Trophoblast cell (in vitro differentiated cells and primary cell): ENCODE data around the gene NCAPH2.

Experiments
- DNase-seq, 2 donors: peaks; one replicate each; pipeline ENCODE4 v3.0.0-alpha.2; 2016
- H2AFZ ChIP-seq: 2 replicates; pipeline ENCODE4 v1.6.1; 2013; ENCODE audit warnings: low read length, moderate library complexity, mild to moderate bottlenecking; ENCODE audit not compliant: insufficient read depth, poor library complexity
- H2AK5ac ChIP-seq: 2 replicates; pipeline ENCODE4 v1.6.1; 2013; ENCODE audit warnings: mild to moderate bottlenecking, low read length
- H2BK120ac ChIP-seq: 2 replicates; pipeline ENCODE4 v1.6.1; 2013; ENCODE audit warnings: low read length, mild to moderate bottlenecking, moderate library complexity; ENCODE audit not compliant: insufficient read depth, poor library complexity
- H2BK12ac ChIP-seq: 2 replicates; pipeline ENCODE4 v1.6.1; 2013; ENCODE audit warnings: mild to moderate bottlenecking, low read length, moderate library complexity
- H2BK5ac ChIP-seq: 2 replicates; pipeline ENCODE4 v1.6.1; 2013; ENCODE audit warnings: low read length, low read depth, moderate library complexity, mild to moderate bottlenecking; ENCODE audit not compliant: poor library complexity
- H3K14ac ChIP-seq: 2 replicates; pipeline ENCODE4 v1.6.1; 2013; ENCODE audit warnings: mild to moderate bottlenecking, low read length
- H3K18ac ChIP-seq: 2 replicates; pipeline ENCODE4 v1.6.1; 2013; ENCODE audit warnings: mild to moderate bottlenecking, low read length
- H3K23ac ChIP-seq: 2 replicates; pipeline ENCODE4 v1.6.1; 2013; ENCODE audit warnings: low read length
- H3K27ac ChIP-seq: 2 replicates; pipeline ENCODE4 v1.5.1; 2013; ENCODE audit warnings: low read depth, mild to moderate bottlenecking, inconsistent platforms, low read length, moderate library complexity
- H3K27me3 ChIP-seq: 2 replicates; pipeline ENCODE4 v1.6.1; 2013; ENCODE audit warnings: inconsistent platforms, mild to moderate bottlenecking, low read length, moderate library complexity; ENCODE audit not compliant: insufficient read depth
- H3K36me3 ChIP-seq, 2 experiments: 1 replicate in 1 of 2; 2 replicates in 1 of 2; pipeline ENCODE4 v1.6.1; 2013; ENCODE audit warnings: low read length in 2 of 2, mild to moderate bottlenecking in 2 of 2, moderate library complexity in 1 of 2; ENCODE audit not compliant: insufficient read depth in 2 of 2, control insufficient read depth in 1 of 2
- H3K4ac ChIP-seq: 2 replicates; pipeline ENCODE4 v1.6.1; 2013; ENCODE audit warnings: low read depth, mild to moderate bottlenecking, low read length, moderate library complexity
- H3K4me1 ChIP-seq, 2 experiments: 1 replicate in 1 of 2; 2 replicates in 1 of 2; pipeline ENCODE4 v1.6.1; 2013; ENCODE audit warnings: low read length in 2 of 2, mild to moderate bottlenecking in 2 of 2, moderate library complexity in 1 of 2; ENCODE audit not compliant: insufficient read depth in 2 of 2, control insufficient read depth in 1 of 2
- H3K4me2 ChIP-seq: 2 replicates; pipeline ENCODE4 v1.6.1; 2013; ENCODE audit warnings: inconsistent platforms, mild to moderate bottlenecking, low read length, moderate library complexity
- H3K4me3 ChIP-seq: 2 replicates; pipeline ENCODE4 v1.5.1; 2013; ENCODE audit warnings: mild to moderate bottlenecking, low read depth, low read length, inconsistent platforms
- H3K79me1 ChIP-seq: one replicate; pipeline ENCODE4 v1.6.1; 2013; ENCODE audit warnings: low read length
- H3K79me2 ChIP-seq: 2 replicates; pipeline ENCODE4 v1.6.1; 2013; ENCODE audit warnings: low read length, mild to moderate bottlenecking; ENCODE audit not compliant: control insufficient read depth, insufficient read depth, poor library complexity
- H3K9ac ChIP-seq: 2 replicates; pipeline ENCODE4 v1.6.1; 2013; ENCODE audit warnings: mild to moderate bottlenecking, low read length
- H3K9me3 ChIP-seq: 2 replicates; pipeline ENCODE4 v1.6.1; 2013; ENCODE audit warnings: low read depth, mild to moderate bottlenecking, control low read depth, inconsistent platforms, low read length; ENCODE audit not compliant: insufficient read depth
- H4K12ac ChIP-seq: 2 replicates; pipeline ENCODE4 v1.6.1; 2013; ENCODE audit warnings: low read depth, mild to moderate bottlenecking, low read length, moderate library complexity
- H4K8ac ChIP-seq: 2 replicates; pipeline ENCODE4 v1.6.1; 2013; ENCODE audit warnings: low read depth, mild to moderate bottlenecking, low read length, moderate library complexity
- H4K91ac ChIP-seq: one replicate; pipeline ENCODE4 v1.6.1; 2013; ENCODE audit warnings: low read depth, mild to moderate bottlenecking, low read length, moderate library complexity
- WGBS: extraction: QIAGEN DNeasy Blood & Tissue Kit; methylation state at CpG from one replicate; pipeline ENCODE4 v1.1.7; 2013; ENCODE audit warnings: missing lambda C conversion rate; ENCODE audit not compliant: insufficient read length, insufficient coverage; ENCODE audit errors: extremely low coverage; 5-methylcytosine and 5-hydroxymethylcytosine counted together

The NCAPH2 gene

DNA sequence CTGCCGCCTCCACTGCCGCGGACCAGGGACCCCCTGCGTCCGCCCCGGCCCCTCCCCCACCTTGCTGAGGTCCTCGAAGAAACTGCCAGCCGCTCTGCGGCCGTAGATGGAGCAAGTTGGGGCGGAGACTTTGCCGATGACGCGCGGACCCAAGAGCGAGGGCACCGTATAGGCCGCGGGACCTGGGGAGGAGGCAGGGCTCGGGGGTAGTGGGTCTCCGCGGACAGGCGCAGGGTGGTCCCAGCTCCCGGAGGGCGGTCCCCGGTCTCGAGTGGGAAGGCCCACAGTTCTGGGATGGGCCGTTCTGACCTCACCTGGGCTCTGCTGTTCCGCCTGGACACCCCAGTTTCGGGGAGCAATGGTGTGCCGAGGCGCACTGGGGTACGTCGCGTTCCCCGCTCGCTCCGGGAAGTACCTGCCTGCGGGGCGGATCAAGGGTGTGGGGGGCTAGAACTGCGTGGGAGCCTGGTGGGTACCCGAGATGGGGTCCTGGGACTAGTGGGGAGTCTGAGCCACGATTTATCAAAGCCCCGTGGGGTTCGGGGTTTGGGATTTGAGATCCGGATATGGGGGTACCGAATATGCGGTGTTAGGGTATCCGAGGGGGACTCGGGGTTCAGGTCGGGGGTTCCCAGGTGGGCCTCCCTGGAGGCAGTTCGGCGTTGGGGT lies 23.0 kb downstream of the NCAPH2 start:
- H3K18ac ChIP-seq: peak overlapping the region; percentile 99
- peak overlapping the region; percentile 14 for H3K9ac ChIP-seq
- peak overlapping the region; percentile 84 for H3K4me2 ChIP-seq
- peak overlapping the region; percentile 87 for H2BK12ac ChIP-seq
- no peak overlapping the region for H3K23ac ChIP-seq
- peaks cover 48% of the 10 kb centered on the region for H3K79me1 ChIP-seq
- peak overlapping the region; percentile 96 for H3K4ac ChIP-seq
- H3K79me2 ChIP-seq: peaks cover 23% of the 10 kb centered on the region
- peak overlapping the region; percentile 98 for H4K91ac ChIP-seq
- no CpG with 5 or more reads among the region's 53 CpGs for WGBS
- peak overlapping the region; percentile 98 for H4K12ac ChIP-seq
- H2AK5ac ChIP-seq: peak overlapping the region; percentile 99
- peak overlapping the region; percentile 87 for H2BK5ac ChIP-seq
- peak overlapping the region; percentile 60 for H3K4me3 ChIP-seq
- peak overlapping the region; percentile 96 for H4K8ac ChIP-seq
- H2AFZ ChIP-seq: peak overlapping the region; percentile 59
- DNase-seq: peak; percentile 93
- peak overlapping the region; percentile 99 for H3K14ac ChIP-seq
- H3K36me3 ChIP-seq: no peaks in the 10 kb centered on the region
- H3K27me3 ChIP-seq: no peaks in the 10 kb centered on the region
- peak overlapping the region; percentile 96 for H2BK120ac ChIP-seq
- H3K27ac ChIP-seq: peak overlapping the region; percentile 98
- H3K9me3 ChIP-seq: no peaks in the 10 kb centered on the region
- peaks cover 28 to 52% of the 10 kb centered on the region in 2 experiments for H3K4me1 ChIP-seq

DNA sequence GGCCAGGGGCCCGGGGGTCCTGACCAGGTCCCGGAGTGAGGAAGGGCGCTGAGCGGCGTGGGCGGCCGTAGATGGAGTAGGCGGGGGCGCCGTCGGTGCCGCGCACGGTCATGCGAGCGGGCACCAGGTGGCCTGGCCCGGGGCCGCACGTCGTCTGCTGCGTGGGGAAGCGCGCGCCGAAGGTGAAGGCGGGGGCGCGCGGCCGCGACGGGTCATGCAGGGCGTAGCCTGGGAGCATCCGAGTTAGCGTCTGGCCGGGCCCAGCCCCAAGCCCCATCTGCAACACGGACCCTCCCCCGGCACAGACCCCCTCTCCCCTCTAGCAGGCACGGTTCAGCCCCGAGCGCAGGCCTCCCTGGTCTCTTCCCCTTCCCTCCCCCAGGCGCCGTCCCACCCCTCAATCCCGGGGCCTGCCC lies 23.5 kb downstream of the NCAPH2 start:
- H4K8ac ChIP-seq: peak overlapping the region; percentile 96
- H3K4me3 ChIP-seq: peak overlapping the region; percentile 60
- H3K23ac ChIP-seq: no peak overlapping the region
- H3K14ac ChIP-seq: peak overlapping the region; percentile 99
- H2AFZ ChIP-seq: peak overlapping the region; percentile 59
- H3K9ac ChIP-seq: peak overlapping the region; percentile 63
- peak overlapping the region; percentile 99 for H2AK5ac ChIP-seq
- peak overlapping the region; percentile 98 for H4K12ac ChIP-seq
- H2BK120ac ChIP-seq: peak overlapping the region; percentile 96
- H2BK5ac ChIP-seq: peak overlapping the region; percentile 87
- H2BK12ac ChIP-seq: peak overlapping the region; percentile 87
- peak overlapping the region; percentile 99 for H3K18ac ChIP-seq
- H3K27ac ChIP-seq: peak overlapping the region; percentile 98
- H3K4ac ChIP-seq: peak overlapping the region; percentile 96
- peaks cover 42% of the 10 kb centered on the region for H3K79me1 ChIP-seq
- H4K91ac ChIP-seq: peak overlapping the region; percentile 98
- DNase-seq: peak; percentile 89 to 91
- H3K27me3 ChIP-seq: no peaks in the 10 kb centered on the region
- peaks cover 19% of the 10 kb centered on the region for H3K79me2 ChIP-seq
- no peaks in the 10 kb centered on the region for H3K9me3 ChIP-seq
- no CpG with 5 or more reads among the region's 44 CpGs for WGBS
- peaks cover 28 to 51% of the 10 kb centered on the region in 2 experiments for H3K4me1 ChIP-seq
- peak overlapping the region; percentile 84 for H3K4me2 ChIP-seq
- no peaks in the 10 kb centered on the region for H3K36me3 ChIP-seq

DNA sequence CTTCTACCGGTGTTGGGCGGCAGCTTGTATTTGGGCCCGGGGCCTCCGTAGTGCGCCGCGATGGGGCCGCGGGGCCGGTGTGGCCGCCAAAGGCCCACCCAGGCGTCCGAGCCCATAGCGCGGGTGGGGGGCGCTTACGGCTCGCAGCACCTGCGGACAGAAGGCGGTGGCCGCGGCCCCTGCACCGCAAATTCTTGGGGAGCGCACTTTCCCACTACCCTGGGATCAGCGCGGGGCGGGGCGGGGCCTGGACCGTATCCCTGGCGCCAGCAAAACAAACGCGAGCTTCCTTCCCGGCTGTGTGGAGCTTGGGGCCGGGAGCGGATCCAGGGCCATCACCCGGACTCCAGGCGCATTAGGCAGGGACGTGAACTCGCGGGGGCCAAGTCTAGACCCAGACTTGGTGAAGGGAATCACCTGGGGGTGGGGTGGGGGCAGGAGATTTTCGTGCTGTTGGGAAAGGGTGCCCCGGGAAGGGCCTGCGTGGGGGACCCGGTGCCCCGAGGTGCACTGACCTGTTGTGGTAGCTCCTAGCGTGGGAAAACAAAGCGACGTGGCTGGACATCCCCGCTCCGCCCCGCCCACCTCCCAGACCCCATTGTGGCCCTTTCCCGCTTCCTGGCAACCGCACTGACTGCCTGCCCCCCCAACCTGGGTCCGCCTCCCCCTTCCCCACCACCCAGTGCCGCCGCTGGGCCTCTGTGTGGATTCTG lies 24.1 kb downstream of the NCAPH2 start:
- H4K91ac ChIP-seq: peak overlapping the region; percentile 98
- H3K9ac ChIP-seq: peak overlapping the region; percentile 63
- H4K8ac ChIP-seq: peak overlapping the region; percentile 96
- peak overlapping the region; percentile 84 for H3K4me2 ChIP-seq
- H3K79me2 ChIP-seq: peaks cover 17% of the 10 kb centered on the region
- peak overlapping the region; percentile 96 for H3K4ac ChIP-seq
- no peaks in the 10 kb centered on the region for H3K9me3 ChIP-seq
- no peaks in the 10 kb centered on the region for H3K36me3 ChIP-seq
- peak overlapping the region; percentile 99 for H3K18ac ChIP-seq
- H3K4me1 ChIP-seq: peaks cover 25 to 45% of the 10 kb centered on the region in 2 experiments
- peak overlapping the region; percentile 87 for H2BK5ac ChIP-seq
- no peak overlapping the region for H3K23ac ChIP-seq
- H3K79me1 ChIP-seq: peaks cover 40% of the 10 kb centered on the region
- no peaks in the 10 kb centered on the region for H3K27me3 ChIP-seq
- peak overlapping the region; percentile 98 for H4K12ac ChIP-seq
- H2AFZ ChIP-seq: peak overlapping the region; percentile 59
- peak overlapping the region; percentile 96 for H2BK120ac ChIP-seq
- peak overlapping the region; percentile 87 for H2BK12ac ChIP-seq
- H3K14ac ChIP-seq: peak overlapping the region; percentile 99
- peak in 1 of 2 donors; percentile 74 for DNase-seq
- H2AK5ac ChIP-seq: peak overlapping the region; percentile 99
- WGBS: no CpG with 5 or more reads among the region's 56 CpGs
- peak overlapping the region; percentile 60 for H3K4me3 ChIP-seq
- H3K27ac ChIP-seq: peak overlapping the region; percentile 98

DNA sequence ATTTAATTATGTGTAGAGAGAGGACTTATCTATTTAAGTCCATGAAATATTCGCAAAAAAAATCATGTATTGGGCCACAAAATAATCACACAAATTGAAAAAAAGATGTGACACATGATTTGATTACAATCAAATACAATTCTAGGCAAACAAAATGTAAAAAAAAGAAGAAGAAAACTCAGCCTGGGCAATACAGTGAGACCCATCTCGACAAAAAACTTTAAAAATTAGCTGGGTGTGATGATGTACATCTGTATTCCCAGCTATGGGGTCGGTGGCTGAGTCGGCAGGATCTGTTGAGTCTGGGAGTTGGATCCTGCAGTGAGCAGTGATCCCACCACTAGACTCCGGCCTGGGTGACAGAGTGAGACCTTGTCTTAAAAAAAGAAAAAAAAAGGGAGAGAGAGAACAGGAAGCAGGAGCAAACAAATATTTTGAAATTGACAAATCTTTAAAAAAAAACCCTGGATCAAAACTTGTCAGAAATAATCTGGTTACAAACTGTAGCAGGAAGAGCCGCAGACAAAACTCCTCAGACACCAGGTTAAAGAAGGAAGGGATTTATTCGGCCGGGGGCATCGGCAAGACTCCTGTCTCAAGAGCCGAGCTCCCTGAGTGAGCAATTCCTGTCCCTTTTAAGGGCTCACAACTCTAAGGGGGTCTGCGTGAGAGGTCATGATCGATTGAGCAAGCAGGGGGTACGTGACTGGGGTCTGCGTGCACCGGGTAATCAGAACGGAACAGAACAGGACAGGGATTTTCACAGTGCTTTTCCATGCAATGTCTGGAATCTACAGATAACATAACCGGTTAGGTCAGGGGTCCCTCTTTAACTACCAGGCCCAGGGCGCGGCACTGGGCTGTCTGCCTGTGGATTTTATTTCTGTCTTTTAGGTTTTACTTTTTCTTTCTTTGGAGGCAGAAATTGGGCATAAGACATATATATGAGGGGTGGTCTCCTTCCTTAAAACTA lies 25.1 kb downstream of the NCAPH2 start:
- peak overlapping the region; percentile 89 for H4K91ac ChIP-seq
- H2BK12ac ChIP-seq: no peak overlapping the region
- no peaks in the 10 kb centered on the region for H3K27me3 ChIP-seq
- peaks cover 21 to 43% of the 10 kb centered on the region in 2 experiments for H3K4me1 ChIP-seq
- peak overlapping the region; percentile 97 for H2BK5ac ChIP-seq
- H3K9ac ChIP-seq: no peak overlapping the region
- no peak overlapping the region for H3K23ac ChIP-seq
- H3K18ac ChIP-seq: no peak overlapping the region
- H3K79me2 ChIP-seq: peaks cover 17% of the 10 kb centered on the region
- no peaks in the 10 kb centered on the region for H3K36me3 ChIP-seq
- H3K27ac ChIP-seq: peak overlapping the region; percentile 98
- H2BK120ac ChIP-seq: peak overlapping the region; percentile 95
- H3K79me1 ChIP-seq: peaks cover 40% of the 10 kb centered on the region
- H3K4me3 ChIP-seq: no peak overlapping the region
- no peak overlapping the region for H4K12ac ChIP-seq
- H2AK5ac ChIP-seq: no peak overlapping the region
- no peaks in the 10 kb centered on the region for H3K9me3 ChIP-seq
- WGBS: no CpG with 5 or more reads among the region's 19 CpGs
- no peak overlapping the region for H3K4ac ChIP-seq
- peak in 1 of 2 donors; percentile 76 for DNase-seq
- H4K8ac ChIP-seq: peak overlapping the region; percentile 74
- H3K4me2 ChIP-seq: peak overlapping the region; percentile 50
- no peak overlapping the region for H2AFZ ChIP-seq
- H3K14ac ChIP-seq: peak overlapping the region; percentile 71
